ENCODE results near the gene TSHZ3. TPM values are rescaled to one million over a fixed set of nuclear protein-coding genes. Genes with fewer than 3 reads are reported as not detected.

TSHZ3 gene
- total and polyA plus RNA-seq, 2 of the 8 experiments (the other 6 are each of a cell fraction or from before 2014, with no cell fraction given) = 3.1 to 12.3 TPM

- no peak overlapping the region for H3K4ac ChIP-seq (replicated peaks; ENCODE audit: insufficient read length, low read depth, low read length)
- H3K36me3 ChIP-seq (ENCODE audit: control insufficient read depth in 2 of 4, insufficient read depth in 4 of 4, low read length in 3 of 4) = no peaks in the 10 kb centered on the region
- H2AK5ac ChIP-seq (ENCODE audit: low read depth, low read length) = no peak overlapping the region
- no peak overlapping the region for H3K4me3 ChIP-seq (ENCODE audit: extremely low read depth in 1 of 4, insufficient read depth in 2 of 4, low read depth in 3 of 4, low read length in 4 of 4)
- 87% methylated on average over 10 of the region's 10 CpGs; no CpG with 5 or more reads in 1 of the 2 experiments for WGBS, 2 experiments (ENCODE audit: extremely low coverage in 1 of 2, insufficient coverage in 1 of 2, insufficient read length in 1 of 2, insufficient replicate concordance in 2 of 2, low coverage in 1 of 2, low lambda C conversion rate in 2 of 2, missing lambda C conversion rate in 1 of 2)
- H3K79me2 ChIP-seq (ENCODE audit: control insufficient read depth in 1 of 2, insufficient read depth in 2 of 2, low read length in 2 of 2) = peaks cover 0 to 10% of the 10 kb centered on the region in 2 experiments; a peak in 2 of 4 replicates
- H3K9ac ChIP-seq (replicated peaks in 1 of 4; ENCODE audit: extremely low read depth in 1 of 4, low read depth in 3 of 4, low read length in 3 of 4) = no peak overlapping the region
- TF ChIP-seq SUZ12 (IDR thresholded peaks at IDR 0.05; ENCODE audit: low read length) = no peak
- no peak for TF ChIP-seq KDM1A (IDR thresholded peaks at IDR 0.05; ENCODE audit: borderline replicate concordance, low read length)
- no peak for TF ChIP-seq YY1 (IDR thresholded peaks at IDR 0.05; ENCODE audit: low read depth, low read length)
- no peak for TF ChIP-seq RNF2 (IDR thresholded peaks at IDR 0.05; ENCODE audit: borderline replicate concordance, low read depth, low read length, missing control alignments, poor library complexity, severe bottlenecking)
- no peak for TF ChIP-seq KDM5A (IDR thresholded peaks at IDR 0.05; ENCODE audit: low read length)
- TF ChIP-seq E2F6 (IDR thresholded peaks at IDR 0.05) = no peak
- no peak for TF ChIP-seq SAP30 (IDR thresholded peaks at IDR 0.05; ENCODE audit: insufficient read depth, insufficient replicate concordance, low read length)
- TF ChIP-seq ASH2L (IDR thresholded peaks at IDR 0.05; ENCODE audit: low read length) = no peak
- no peak for TF ChIP-seq SP2 (IDR thresholded peaks at IDR 0.05; ENCODE audit: low read length)
- no peak for TF ChIP-seq RAD21 (IDR thresholded peaks at IDR 0.05 in 1 of 2, conservative IDR thresholded peaks at IDR 0.05 in 1 of 2; ENCODE audit: low read depth in 2 of 2, low read length in 2 of 2)
- TF ChIP-seq SIRT6 (IDR thresholded peaks at IDR 0.05; ENCODE audit: low read length) = no peak
- no peak overlapping the region for H2BK120ac ChIP-seq (replicated peaks; ENCODE audit: low read depth, low read length)
- no peak overlapping the region for H2AFZ ChIP-seq (ENCODE audit: low read length)
- H3K56ac ChIP-seq (replicated peaks; ENCODE audit: insufficient read length, low read depth, low read length) = no peak overlapping the region
- H3K18ac ChIP-seq (ENCODE audit: extremely low read depth, low read length) = no peak overlapping the region
- no peak overlapping the region for H3K14ac ChIP-seq (ENCODE audit: insufficient read length)
- no peak overlapping the region for H3K23ac ChIP-seq (ENCODE audit: insufficient read length)
- no peak overlapping the region for H2BK12ac ChIP-seq (ENCODE audit: low read depth, low read length)
- no peaks in the 10 kb centered on the region for H3K27me3 ChIP-seq (replicated peaks in 1 of 4; ENCODE audit: control insufficient read depth in 3 of 4, extremely low read depth in 1 of 4, insufficient read depth in 3 of 4, low read length in 3 of 4)
- H3K4me1 ChIP-seq (replicated peaks in 1 of 4; ENCODE audit: control insufficient read depth in 3 of 4, insufficient read depth in 4 of 4, low read length in 3 of 4) = no peaks in the 10 kb centered on the region
- ChIA-PET POLR2A (ENCODE audit: partially characterized antibody) (no interaction called here), CTCF (ENCODE audit: partially characterized antibody) (interaction anchor here (0.5 to 2.6 kb wide), 3 partner anchors 50 to 235 kb away, joined by 4 to 6 read pairs (median 6); no protein-coding TSS in a partner anchor)
- no peak overlapping the region for H4K5ac ChIP-seq (ENCODE audit: insufficient read length, low read depth, low read length)
- no peak overlapping the region for H3K27ac ChIP-seq (ENCODE audit: low read depth, low read length)
- FAIRE-seq (no peak), DNase-seq (ENCODE audit: low read depth in 1 of 2, low spot score in 2 of 2) (no peak)
- no peak overlapping the region for H2BK15ac ChIP-seq (ENCODE audit: low read length)
- no peaks in the 10 kb centered on the region for H4K20me1 ChIP-seq (replicated peaks in 1 of 2; ENCODE audit: control insufficient read depth in 1 of 2, insufficient read depth in 2 of 2, low read length in 2 of 2)
- H4K8ac ChIP-seq (ENCODE audit: extremely low read depth, insufficient read depth, low read length) = no peak overlapping the region
- peaks cover 7% of the 10 kb centered on the region; the same call in 1 of the 2 replicates for H3K23me2 ChIP-seq (ENCODE audit: low read depth, low read length)
- H2BK5ac ChIP-seq (ENCODE audit: low read depth, low read length) = no peak overlapping the region
- no peak overlapping the region for H3K4me2 ChIP-seq (ENCODE audit: insufficient read depth in 1 of 2, low read depth in 2 of 2, low read length in 2 of 2)
- H3K79me1 ChIP-seq (ENCODE audit: low read depth, low read length) = peaks cover 2% of the 10 kb centered on the region; the same call in 1 of the 2 replicates
- H4K91ac ChIP-seq (replicated peaks; ENCODE audit: insufficient read length, low read length) = no peak overlapping the region
- no peak overlapping the region for H2BK20ac ChIP-seq (ENCODE audit: low read length)
- no peaks in the 10 kb centered on the region for H3K9me3 ChIP-seq (ENCODE audit: insufficient read depth in 2 of 2, low read depth in 1 of 2, low read length in 1 of 2)
Observed at GRCh38 chr19:31289381-31289880, 59.8 kb downstream of the TSHZ3 start.
